ENCODE results near the gene FAM53A. TPM values are rescaled to one million over a fixed set of nuclear protein-coding genes. Genes with fewer than 3 reads are reported as not detected.

The FAM53A gene
- total RNA-seq, 1 donor from 2014 or later: 3.5 TPM

DNA sequence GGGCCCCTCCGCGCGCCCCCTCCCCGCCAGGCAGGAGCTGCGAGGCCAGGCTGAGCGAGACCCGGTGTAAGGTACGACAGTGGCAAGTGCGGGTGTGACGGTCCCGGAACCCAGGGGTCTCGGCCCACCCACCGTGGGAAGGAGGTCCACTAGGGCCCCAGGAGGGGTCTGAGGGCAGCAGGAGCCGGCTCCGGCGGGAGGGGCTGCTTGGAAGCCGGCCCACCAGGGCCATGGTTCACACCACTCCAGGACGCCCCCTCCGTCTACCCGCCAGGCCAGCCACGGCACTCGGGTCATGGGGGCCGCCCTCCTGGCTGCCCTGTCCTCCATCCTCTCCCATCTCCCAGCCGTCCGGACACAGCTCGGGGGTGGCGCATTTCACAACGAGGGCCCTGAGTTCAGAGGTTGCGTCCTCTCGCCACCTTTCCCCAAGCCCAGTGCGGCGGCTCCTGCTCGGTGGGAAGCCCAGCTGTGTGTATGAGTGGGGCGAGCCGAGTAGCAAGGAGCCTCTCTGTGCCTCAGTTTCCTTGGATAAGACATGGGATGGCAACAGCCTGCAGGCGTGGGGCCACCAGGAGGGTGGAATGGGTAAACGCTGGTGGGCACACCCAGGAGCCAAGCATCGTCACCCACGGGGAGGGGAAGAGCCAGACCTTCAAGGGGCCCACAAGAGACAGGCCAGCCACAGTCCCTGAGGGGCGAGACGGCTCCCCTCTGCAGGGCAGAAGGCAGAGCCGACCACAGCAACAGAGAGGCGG lies 81.3 kb downstream of the FAM53A start:
- no peaks in the 10 kb centered on the region for H3K4me1 Mint-ChIP-seq
- no peaks in the 10 kb centered on the region for H3K36me3 Mint-ChIP-seq (ENCODE audit: low read depth)
- intact Hi-C loops (cut with micrococcal nuclease): no loop called here
- no peaks in the 10 kb centered on the region for H3K9me3 Mint-ChIP-seq
- no peaks in the 10 kb centered on the region for H3K27me3 Mint-ChIP-seq
- H3K27ac Mint-ChIP-seq: no peak overlapping the region
- no peak overlapping the region for H3K4me3 Mint-ChIP-seq
- DNase-seq: no peak

DNA sequence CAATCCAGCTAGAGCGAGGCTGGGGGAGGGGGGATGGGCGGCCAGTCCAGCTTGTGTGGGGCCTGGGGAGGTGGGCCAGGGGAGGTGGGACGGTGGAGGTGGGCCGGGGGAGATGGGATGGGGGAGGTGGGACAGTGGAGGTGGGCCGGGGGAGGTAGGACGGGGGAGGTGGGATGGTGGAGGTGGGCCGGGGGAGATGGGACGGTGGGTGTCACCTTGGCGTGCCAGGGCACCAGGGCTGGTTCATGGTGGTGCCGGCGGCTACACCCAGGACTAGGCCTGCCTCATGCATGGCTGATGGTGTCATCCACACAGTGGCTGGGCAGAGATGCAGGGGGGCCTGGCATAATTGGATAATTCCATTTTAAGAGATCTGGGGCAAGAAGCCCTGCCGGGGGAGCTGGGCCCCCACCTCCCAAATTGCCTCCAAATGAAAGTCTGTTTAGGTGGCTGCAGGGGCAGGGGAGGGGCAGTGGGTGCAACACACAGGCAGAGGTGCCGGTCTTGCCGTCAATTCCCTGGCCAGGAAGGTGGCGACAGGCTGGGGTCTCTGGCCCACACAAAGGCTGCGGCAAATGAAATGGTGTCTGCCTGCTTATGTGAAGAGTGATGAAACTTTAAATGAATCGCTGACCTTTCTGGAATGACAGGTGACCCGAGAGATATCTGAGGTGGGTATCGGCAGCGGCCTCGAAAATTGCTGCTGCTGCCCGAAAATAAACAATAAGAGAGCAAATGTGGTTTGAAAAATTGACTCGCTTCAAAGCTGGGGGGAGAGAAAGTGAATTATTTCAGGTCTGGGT lies 82.1 kb downstream of the FAM53A start:
- no peaks in the 10 kb centered on the region for H3K27me3 Mint-ChIP-seq
- H3K36me3 Mint-ChIP-seq (ENCODE audit: low read depth): no peaks in the 10 kb centered on the region
- H3K27ac Mint-ChIP-seq: no peak overlapping the region
- H3K4me3 Mint-ChIP-seq: no peak overlapping the region
- intact Hi-C loops (cut with micrococcal nuclease): no loop called here
- DNase-seq: no peak
- no peaks in the 10 kb centered on the region for H3K9me3 Mint-ChIP-seq
- no peaks in the 10 kb centered on the region for H3K4me1 Mint-ChIP-seq

DNA sequence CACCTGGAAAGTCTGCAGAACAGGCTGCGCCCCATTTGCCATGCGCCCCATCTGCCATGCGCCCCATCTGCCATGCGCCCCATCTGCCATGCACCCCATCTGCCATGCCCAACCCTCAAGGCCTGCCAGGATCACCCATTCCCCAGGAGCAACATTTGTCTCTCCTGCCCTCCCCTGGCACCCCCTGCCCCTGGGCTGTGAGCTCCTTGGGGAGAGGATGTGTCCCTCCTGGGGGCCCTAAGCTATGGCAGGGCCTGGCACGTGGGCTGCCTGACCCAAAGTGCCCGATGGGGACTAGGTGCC lies 82.6 kb downstream of the FAM53A start:
- no peaks in the 10 kb centered on the region for H3K9me3 Mint-ChIP-seq
- no peak overlapping the region for H3K27ac Mint-ChIP-seq
- DNase-seq: no peak
- H3K4me1 Mint-ChIP-seq: no peaks in the 10 kb centered on the region
- no peak overlapping the region for H3K4me3 Mint-ChIP-seq
- intact Hi-C loops (cut with micrococcal nuclease): no loop called here
- no peaks in the 10 kb centered on the region for H3K36me3 Mint-ChIP-seq (ENCODE audit: low read depth)
- H3K27me3 Mint-ChIP-seq: no peaks in the 10 kb centered on the region

DNA sequence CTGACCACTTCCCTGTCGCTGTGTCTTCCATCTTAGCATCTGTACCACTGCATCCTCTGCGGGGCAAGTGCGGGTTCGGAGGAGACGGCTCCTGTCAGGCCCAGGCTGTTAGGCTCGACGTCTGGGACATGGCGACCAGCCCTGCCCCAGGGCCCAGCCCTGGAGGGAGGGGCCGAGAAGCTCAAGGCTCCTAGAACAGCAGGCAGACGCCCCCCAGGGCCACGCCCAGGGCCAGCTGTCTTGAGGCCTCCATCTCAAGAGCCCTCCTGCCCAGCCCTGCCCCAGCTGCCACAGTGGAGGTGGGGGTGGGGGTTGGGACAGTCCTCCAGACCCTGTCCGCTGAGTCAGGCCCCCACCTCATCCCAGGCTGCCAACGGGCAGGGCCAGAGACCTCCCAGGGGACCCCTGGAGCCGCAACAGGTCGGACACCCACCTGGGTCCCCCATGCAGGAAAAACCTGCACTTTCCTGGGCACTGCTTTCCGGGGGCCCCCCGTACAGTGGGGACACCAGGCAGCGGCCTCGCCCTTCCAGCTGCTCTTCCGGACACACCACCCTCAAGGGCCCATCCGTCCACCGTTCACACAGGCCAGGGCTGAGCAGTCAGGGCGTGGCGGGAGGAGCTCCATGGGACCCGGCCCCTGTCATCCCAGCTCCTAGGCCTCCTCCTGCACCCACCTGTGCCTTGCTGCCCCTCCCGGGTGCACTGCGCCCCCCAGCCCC lies 83.1 kb downstream of the FAM53A start:
- H3K36me3 Mint-ChIP-seq (ENCODE audit: low read depth): no peaks in the 10 kb centered on the region
- H3K27me3 Mint-ChIP-seq: no peaks in the 10 kb centered on the region
- H3K9me3 Mint-ChIP-seq: no peaks in the 10 kb centered on the region
- intact Hi-C loops (cut with micrococcal nuclease): no loop called here
- no peaks in the 10 kb centered on the region for H3K4me1 Mint-ChIP-seq
- DNase-seq: no peak
- no peak overlapping the region for H3K4me3 Mint-ChIP-seq
- H3K27ac Mint-ChIP-seq: no peak overlapping the region

DNA sequence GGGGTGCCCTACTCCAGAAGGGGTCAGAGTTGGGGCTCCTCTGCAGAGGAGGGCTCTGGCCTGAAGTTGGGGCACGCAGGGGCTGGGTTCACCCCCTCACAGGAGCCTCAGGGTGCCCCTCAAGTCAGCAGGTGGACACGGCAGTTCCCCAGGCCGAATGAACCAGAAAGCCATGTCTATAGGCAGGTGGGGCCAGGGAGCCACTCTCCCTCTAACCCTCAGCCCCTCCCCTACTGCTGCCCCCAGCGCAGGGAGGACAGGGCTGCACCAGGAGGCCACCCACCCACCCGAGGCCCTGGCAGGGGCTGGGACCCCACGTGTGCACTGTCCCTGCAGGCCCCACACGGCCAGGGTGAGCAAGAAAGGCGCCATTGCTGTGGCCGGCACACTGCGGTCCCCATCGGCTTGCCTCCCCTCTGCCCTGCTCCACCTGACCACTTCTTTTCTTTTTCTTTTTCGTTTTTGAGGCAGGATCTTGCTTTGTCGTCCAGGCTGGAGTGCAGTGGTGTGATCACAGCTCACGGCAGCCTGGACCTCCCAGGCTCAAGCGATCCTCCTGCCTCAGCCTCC lies 83.8 kb downstream of the FAM53A start:
- no peak for DNase-seq
- Mint-ChIP-seq H3K36me3 (ENCODE audit: low read depth) (no peaks in the 10 kb centered on the region), H3K27me3 (no peaks in the 10 kb centered on the region), H3K9me3 (no peaks in the 10 kb centered on the region), H3K27ac (no peak overlapping the region), H3K4me3 (no peak overlapping the region), H3K4me1 (no peaks in the 10 kb centered on the region)
- intact Hi-C loops (cut with micrococcal nuclease): no loop called here

DNA sequence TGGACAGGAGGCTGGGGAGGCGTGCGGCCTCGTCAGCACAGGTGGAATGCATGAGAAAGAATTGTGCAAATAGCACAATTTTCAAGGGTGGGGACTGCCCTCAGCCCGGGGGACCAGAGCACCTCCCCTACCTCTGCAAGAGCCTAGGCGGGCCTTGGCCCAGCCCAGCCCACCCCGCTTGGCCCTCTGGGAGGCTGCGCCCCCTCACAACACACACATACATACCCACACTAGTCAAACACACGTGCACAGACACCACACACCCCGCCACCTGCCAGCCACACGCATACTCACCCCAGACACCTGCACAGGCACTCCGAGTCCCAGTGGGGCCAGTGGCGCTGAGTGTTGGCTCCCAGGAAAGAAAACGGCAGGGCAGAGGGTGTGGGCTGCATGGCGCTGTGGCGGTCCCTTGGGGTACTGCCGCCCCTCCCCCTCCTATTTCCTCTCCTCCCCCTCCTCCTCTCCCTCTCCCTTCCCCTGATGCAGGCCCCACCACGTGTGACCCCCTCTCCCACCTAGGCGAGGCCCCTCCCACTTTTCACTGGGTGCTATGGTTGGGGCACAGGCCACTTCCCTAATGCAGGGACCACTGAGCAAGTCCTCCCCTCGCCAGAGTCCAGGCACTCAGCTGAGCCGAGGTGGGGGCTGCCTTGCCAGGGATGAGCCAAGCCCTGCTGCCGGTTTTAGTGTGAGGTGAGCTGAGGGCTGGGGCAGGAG lies 84.5 kb downstream of the FAM53A start:
- Mint-ChIP-seq H3K27me3 (no peaks in the 10 kb centered on the region), H3K4me3 (no peak overlapping the region), H3K36me3 (ENCODE audit: low read depth) (no peaks in the 10 kb centered on the region), H3K4me1 (no peaks in the 10 kb centered on the region), H3K9me3 (no peaks in the 10 kb centered on the region), H3K27ac (no peak overlapping the region)
- DNase-seq: no peak
- intact Hi-C loops (cut with micrococcal nuclease): no loop called here

DNA sequence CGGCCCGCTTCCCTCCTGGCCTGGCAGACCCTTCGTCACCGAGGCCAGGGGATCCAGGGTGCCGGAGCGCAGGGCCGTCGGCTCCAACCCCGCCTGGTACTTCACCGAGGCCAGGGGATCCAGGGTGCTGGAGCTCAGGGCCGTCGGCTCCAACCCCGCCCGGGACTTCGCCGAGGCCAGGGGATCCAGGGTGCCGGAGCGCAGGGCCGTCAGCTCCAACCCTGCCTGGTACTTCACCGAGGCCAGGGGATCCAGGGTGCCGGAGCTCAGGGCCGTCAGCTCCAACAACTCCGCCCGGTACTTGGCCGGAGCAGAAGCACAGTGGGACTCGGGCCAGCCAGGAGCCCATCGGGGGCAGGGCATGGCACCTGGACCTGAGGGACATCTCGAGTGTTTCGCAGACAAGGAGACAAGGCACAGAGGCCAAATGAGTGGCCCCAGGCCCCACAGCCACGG lies 85.1 kb downstream of the FAM53A start:
- H3K27ac Mint-ChIP-seq: no peak overlapping the region
- H3K4me1 Mint-ChIP-seq: no peaks in the 10 kb centered on the region

DNA sequence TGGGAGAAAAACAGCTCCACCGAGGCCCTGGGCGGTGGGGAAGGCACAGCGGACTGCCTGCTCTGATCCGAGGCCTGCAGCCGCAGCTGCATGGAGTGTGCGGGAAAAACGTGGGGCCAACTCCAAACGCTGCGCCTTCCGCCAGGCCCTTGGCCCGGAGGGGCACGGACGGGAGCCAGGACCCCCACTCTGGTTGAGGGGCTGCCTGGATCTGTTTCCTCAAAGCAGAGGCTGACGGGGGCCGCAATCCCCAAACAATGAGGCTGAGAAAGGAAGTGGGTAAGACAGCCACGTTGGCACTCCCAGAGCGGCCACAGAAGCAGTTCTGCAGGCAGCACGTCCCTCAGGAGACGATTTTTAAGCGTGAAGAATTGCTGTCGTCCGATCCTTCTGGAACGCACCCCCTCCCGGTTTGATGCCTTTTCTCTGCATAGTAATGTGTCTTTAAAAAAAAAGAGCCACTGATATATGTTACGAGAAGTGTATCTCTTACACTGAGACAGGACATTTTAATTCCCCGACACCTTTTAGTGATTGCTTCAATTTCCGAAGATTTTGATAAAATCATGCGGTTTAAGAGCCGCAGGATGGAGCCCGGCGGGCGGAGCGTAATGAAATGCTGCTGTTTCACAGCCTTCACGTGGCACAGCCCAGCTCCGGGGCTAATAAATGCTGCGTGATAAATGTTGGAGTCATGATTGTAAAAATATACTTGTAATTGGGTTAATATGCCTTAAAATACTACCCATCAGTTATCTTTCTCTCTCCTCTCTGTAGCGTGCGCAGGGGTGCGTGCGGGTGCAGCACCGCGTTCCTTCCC lies 85.7 kb downstream of the FAM53A start:
- no peaks in the 10 kb centered on the region for H3K27me3 Mint-ChIP-seq
- H3K4me1 Mint-ChIP-seq: no peaks in the 10 kb centered on the region
- no peaks in the 10 kb centered on the region for H3K9me3 Mint-ChIP-seq
- DNase-seq: no peak
- no peaks in the 10 kb centered on the region for H3K36me3 Mint-ChIP-seq (ENCODE audit: low read depth)
- intact Hi-C loops (cut with micrococcal nuclease): no loop called here
- H3K4me3 Mint-ChIP-seq: no peak overlapping the region
- H3K27ac Mint-ChIP-seq: no peak overlapping the region

More for the DNA sequence above, 85.1 kb downstream of the FAM53A start:
- no peaks in the 10 kb centered on the region for H3K9me3 Mint-ChIP-seq
- intact Hi-C loops (cut with micrococcal nuclease): no loop called here
- no peaks in the 10 kb centered on the region for H3K36me3 Mint-ChIP-seq (ENCODE audit: low read depth)
- H3K4me3 Mint-ChIP-seq: no peak overlapping the region
- H3K27me3 Mint-ChIP-seq: no peaks in the 10 kb centered on the region
- no peak for DNase-seq

DNA sequence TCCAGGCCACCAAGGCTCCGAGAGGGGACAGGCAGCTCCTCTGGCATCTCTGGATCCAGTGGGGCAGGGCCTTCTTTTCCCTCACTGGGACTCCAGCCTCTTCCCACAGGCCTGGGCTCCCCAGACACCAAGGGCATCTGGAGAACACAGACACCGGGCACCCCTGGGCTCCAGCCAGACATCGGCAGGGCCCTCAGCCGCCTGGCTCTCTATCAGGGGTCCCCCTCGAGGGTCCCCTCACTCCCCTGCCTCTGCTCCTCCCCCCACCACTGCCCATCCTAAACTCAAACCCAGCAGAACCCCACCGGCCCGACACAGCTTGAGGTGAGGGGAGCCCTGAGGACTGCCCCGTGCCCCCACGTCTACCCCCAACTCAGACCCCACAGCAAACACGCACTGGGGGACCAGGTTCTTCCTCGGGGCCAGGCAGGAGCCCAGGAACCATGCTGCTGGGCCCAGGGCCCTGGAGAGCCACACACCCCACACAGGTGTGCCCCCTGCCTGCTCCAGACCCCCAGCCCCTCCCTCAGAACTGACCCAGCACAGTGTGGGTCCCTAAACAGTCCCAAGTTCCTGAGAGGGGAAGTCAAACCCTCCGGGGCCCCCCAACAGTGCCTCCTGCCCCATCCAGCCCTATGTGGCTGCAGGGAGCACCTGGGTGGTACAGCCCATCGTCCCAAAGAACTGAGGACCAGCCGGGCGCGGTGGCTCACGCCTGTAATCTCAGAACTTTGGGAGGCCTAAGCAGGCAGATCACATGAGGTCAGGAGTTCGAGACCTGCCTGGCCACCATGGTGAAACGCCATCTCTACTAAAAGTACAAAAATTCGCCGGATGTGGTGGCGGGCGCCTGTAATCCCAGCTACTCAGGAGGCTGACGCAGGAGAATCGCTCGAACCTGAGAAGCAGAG lies 86.8 kb downstream of the FAM53A start:
- no peak overlapping the region for H3K27ac Mint-ChIP-seq
- DNase-seq: no peak
- no peaks in the 10 kb centered on the region for H3K9me3 Mint-ChIP-seq
- H3K4me1 Mint-ChIP-seq: no peaks in the 10 kb centered on the region
- H3K36me3 Mint-ChIP-seq (ENCODE audit: low read depth): no peaks in the 10 kb centered on the region
- H3K4me3 Mint-ChIP-seq: no peak overlapping the region
- intact Hi-C loops (cut with micrococcal nuclease): no loop called here
- no peaks in the 10 kb centered on the region for H3K27me3 Mint-ChIP-seq

DNA sequence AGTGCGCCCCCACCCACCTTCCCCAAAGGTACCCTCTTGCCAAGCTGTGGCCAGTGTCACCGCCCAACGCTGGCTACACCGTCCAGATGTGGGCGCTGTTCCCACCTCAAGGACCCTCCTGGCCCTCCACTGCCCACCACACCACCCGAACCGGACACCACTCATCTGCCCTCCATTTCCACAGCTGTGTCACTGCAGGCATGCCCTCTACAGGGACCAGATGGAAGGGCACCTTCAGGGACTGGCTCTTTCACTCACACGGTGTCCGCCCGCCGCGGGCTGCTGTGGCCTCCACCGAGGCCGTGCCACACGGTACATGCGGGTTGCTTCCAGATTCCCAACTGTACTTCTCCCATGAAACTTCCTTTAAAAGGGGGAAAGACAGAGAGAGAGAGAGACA lies 87.7 kb downstream of the FAM53A start:
- Mint-ChIP-seq H3K4me3 (no peak overlapping the region), H3K36me3 (ENCODE audit: low read depth) (no peaks in the 10 kb centered on the region), H3K27me3 (no peaks in the 10 kb centered on the region), H3K27ac (no peak overlapping the region), H3K4me1 (no peaks in the 10 kb centered on the region), H3K9me3 (no peaks in the 10 kb centered on the region)
- DNase-seq: no peak
- intact Hi-C loops (cut with micrococcal nuclease): no loop called here

DNA sequence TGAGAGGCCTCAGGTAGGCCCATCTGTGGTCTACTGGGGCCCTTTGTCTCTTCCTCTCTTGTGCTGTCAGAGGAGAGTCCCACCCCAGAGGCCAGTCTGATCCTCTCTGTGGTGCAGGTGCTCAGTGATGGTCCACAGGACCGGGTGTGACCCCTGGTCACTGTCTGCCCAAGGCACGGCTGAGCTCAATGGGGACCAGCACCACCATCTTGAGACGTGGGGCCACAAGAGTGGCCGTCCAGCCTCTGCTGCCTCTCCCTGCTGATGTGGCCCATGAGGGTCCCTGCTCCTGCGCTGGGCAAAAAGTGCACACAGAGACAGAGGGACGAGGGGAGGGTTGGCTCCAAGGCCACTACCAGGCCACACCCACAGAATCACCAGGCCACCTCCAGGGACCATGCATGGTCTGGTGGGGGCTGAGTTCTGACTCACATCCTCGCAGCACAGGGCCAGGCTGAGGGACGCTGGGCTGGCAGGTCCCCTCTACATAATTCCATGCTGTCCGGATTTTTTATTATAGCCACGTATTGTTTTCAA lies 88.3 kb downstream of the FAM53A start:
- Mint-ChIP-seq H3K27ac (no peak overlapping the region), H3K4me3 (no peak overlapping the region), H3K9me3 (no peaks in the 10 kb centered on the region), H3K36me3 (ENCODE audit: low read depth) (no peaks in the 10 kb centered on the region), H3K27me3 (no peaks in the 10 kb centered on the region), H3K4me1 (no peaks in the 10 kb centered on the region)
- intact Hi-C loops (cut with micrococcal nuclease): no loop called here
- no peak for DNase-seq
